GDM1 (cell line): Measurements from ENCODE around the gene TMED8.
"Not testable (repeated sequence)": the region's sequence is repeated elsewhere in the genome, so short reads cannot be mapped to it uniquely, and the experiment has no call there.

Source experiments
- DNase-seq: peaks from one replicate; lab custom pipeline; 2025; lab: John Stamatoyannopoulos, UW

TMED8 gene

GRCh38 chr14:77364146-77364545 lies 12.7 kb downstream of the TMED8 start:
- no peak for DNase-seq

DNA sequence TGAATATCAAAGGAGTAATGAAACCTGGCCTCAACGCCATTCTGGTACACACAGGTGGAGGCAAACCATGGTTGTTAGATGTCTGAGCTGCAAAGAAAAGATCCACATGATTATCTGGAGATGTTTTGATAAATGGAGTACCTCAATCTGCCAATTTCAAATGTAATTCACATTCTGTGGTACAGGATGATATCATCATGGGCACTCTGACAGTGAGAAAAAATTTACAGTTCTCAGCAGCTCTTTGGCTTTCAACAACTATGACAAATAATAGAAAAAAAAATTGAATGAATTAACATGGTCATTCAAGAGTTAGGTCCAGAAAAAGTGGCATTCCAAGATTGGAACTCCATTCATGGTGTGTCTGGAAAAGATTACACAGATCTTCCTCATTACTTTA lies 17.3 kb downstream of the TMED8 start:
- no peak for DNase-seq

DNA sequence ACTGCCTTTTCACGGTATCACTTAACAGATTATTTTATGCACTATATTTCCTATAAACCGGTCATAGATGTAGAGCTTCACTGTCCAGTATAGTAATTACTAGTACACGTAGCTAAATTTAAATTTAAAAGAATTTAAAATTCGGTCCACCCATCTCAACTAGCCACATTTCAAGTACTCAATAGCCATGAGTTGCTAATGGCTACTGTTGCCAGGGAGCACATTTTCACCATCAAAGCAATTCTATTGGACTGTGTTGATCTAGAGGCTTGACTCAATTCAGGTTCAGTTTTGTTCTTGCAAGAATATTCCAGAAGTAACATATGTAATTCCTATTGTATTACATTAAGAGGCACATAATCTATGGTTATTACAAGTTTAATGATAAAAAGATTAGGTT lies 20.0 kb downstream of the TMED8 start:
- DNase-seq: no peak

DNA sequence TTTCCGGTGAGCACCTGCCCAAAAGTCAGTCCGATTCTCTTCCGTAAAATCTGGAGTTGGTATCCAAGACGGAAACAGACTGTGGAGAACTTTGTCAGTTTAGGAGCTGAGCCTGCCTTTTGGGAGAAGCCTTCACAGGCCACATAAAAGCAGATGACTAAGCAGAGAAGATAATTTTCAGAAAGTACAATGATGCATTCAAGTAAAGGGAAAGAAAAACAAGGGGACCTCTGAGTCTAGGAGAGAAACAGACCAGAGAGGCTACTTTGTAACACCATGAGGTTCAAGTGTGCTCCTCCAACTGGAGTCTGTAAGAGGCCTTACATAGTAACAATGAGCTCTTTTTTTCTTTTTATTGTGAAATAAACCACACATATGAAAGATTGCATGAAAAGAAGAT lies 21.1 kb downstream of the TMED8 start:
- DNase-seq: no peak

- no peak for DNase-seq
Measured at GRCh38 chr14:77353469-77354141, 23.3 kb downstream of the TMED8 start.

DNA sequence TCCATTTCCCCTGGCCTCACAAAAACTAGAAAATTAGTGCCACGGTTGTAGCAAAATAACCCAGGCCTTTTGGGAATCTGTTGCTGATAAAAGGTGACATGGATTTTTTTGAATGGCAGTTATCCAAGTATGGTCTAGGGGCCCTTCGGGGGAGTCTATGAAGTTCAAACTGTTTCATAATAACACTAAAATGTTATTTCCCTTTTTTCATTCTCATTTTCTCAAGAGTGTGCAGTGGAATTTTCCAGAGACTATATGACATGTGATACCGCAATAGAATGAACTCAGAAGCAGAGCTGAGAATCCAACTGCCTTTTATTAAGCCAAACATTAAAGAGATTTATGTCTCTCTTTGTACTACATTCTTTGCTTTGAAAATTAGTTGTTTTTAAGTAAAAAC lies 29.1 kb downstream of the TMED8 start:
- DNase-seq: no peak

DNA sequence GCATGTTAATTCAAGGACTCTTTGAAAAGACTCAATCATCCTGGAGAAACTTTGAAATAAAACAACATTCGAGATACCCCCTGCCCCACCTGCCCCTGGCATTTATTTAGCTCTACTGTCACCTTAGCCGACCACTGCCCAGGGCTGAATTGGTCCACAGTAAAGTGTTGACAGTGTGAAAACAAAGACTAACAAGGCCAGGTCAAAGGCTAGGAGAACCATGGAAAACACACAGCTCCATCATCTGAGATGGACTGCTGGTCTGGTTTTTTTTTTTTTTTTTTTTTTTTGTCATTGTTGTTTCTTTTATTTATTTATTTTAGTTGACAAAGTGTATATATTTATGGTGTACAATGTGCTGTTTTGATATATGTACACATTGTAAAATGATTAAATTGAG lies 30.4 kb downstream of the TMED8 start:
- no peak for DNase-seq

GRCh38 chr14:77344377-77344996 lies 32.4 kb downstream of the TMED8 start:
- no peak for DNase-seq

- no peak for DNase-seq
Measured at GRCh38 chr14:77343662-77344061, 33.2 kb downstream of the TMED8 start.

- DNase-seq: no peak
Measured at GRCh38 chr14:77342726-77343397, 34.0 kb downstream of the TMED8 start.

DNA sequence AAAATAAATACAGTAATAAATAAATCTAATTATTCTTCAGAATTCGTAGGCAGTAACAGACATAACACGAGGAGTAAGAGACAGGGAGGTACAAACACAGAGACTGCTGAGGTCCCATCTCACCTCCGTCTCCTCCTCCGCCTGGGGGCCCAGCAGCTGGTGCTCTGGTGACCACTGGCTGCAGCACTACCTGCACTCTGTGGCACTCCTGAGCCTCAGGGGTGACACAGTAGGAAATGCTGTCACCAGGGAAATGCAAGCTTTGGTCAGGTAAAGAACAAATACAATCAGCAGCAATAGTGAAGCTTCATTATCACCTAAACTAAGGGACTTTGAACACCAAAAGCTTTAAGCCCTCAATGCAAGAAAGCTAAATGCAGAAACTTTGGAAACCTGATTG lies 36.5 kb downstream of the TMED8 start:
- no peak for DNase-seq

GRCh38 chr14:77339407-77339806 lies 37.5 kb downstream of the TMED8 start:
- DNase-seq: no peak

GRCh38 chr14:77338302-77338701 lies 38.6 kb downstream of the TMED8 start:
- no peak for DNase-seq

- DNase-seq: no peak
Measured at GRCh38 chr14:77337880-77338279, 39.0 kb downstream of the TMED8 start.

DNA sequence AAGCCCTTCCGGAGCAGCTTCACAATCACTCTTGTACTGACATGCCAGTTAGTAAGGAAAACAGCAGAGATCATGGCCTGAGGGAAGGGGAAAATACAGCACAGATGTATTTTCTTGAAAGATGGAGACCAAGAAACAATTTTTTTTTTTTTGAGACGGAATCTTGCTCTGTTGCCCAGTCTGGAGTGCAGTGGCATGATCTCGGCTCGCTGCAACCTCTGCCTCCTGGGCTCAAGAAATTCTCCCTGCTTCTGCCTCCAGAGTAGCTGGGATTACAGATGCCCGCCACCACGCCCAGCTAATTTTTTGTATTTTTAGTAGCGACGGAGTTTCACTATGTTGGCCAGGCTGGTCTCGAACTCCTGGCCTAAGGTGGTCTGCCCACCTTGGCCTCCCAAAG lies 39.6 kb downstream of the TMED8 start:
- DNase-seq: not testable (repeated sequence)

DNA sequence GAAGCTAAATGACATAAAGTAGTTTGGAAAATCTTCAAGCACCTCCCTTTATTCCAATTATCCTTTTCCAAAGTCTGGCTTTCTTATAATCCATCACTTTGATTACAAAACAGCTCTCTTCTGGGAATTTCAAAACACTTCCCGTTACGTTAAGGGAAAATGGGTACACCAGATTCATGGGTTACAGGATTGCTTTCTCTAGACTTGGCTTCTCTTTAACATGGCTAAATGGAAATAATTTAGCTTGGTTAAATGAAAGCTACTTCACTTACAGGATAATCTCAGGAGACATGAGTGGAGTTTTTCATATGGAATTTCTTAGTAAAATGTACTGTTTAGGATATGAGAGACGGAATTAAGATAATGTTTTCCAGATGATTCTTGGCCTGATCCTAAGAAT lies 41.3 kb downstream of the TMED8 start:
- DNase-seq: no peak

DNA sequence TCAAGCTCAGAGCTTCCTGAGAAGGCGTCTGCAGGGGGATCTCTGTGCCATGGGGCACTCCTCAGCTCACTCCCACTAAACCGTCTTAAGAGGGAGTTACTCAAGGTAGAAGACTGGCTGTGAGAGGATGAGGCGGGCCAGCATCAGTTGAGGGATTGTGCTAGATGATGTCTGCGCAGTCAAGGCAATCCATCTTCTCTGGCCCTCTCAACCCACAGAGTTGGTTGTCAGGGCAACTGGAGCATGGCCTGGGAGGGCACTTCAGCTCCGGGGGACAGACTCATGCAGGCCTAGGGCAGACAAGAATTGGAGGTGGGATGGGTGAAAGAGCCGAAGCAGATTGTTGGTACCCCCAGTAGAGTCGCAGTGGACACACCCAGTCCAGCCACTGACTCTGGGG lies 47.0 kb downstream of the TMED8 start:
- DNase-seq: no peak

GRCh38 chr14:77327111-77327510 lies 49.8 kb downstream of the TMED8 start:
- no peak for DNase-seq

GRCh38 chr14:77325746-77326094 lies 51.2 kb downstream of the TMED8 start:
- DNase-seq: no peak

DNA sequence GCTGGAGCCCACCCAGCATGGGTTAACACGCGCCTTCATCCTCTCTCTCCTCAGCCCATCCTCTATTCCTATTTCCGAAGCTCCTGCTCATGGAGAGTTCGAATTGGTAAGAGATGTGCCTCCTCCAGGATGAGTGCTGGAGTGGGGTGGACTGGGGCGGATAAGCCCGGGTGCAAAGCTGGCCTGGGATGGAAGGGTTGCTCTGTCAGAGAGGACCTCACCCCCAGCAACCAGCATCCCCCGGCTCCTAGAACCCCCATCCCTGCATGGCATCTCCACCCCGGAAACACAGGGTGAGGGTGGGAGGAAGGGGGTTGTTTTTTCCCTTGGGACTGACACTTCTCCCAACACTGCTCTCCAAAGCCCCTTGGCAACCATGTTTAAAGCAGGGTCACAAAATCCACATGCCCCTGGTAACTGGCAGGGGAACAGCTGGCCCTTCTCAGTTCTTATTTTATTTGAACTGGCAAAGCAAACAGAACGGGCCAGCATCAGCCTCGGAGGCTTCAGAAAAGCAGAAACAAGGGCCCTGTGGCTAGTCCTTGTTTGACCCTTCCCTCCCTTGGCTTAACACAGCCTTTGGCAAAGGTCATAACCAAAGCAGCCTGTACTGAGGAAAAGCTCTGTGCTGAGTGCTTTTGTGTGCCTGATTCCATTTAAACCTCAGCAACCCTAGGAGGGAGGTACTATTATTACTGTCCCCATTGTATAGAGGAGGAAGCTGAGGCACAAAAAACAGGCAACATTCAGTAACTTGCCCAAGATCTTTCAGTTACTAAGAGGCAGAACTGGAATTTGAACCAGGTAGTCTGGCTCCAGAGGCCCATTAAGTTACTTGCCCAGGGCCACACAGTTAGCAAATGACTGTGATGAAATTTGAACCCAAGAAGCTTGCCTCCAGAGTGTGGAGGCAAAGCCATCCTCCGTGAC lies 51.8 kb downstream of the TMED8 start:
- DNase-seq: no peak

- no peak for DNase-seq
Measured at GRCh38 chr14:77324289-77324688, 52.6 kb downstream of the TMED8 start.

GRCh38 chr14:77323571-77323970 lies 53.3 kb downstream of the TMED8 start:
- DNase-seq: no peak

DNA sequence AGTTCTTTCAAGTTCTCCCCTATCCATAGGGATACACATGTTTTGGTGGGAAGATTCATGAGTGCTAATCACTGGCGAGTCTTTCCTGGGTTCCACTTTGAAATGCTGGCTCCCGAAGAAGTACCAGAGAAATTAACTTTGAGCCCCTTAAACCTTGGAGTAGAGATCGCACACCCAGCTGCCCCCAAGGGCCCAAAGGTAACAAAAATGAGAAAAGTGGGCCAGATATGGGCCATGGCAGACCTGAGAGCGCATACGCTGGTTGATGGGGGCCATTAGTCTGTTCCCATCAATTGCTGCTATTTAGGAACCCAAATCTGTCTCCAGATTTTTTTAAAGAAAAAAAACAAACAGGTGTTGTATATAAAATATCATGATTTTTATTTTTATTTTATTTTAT lies 53.9 kb downstream of the TMED8 start:
- no peak for DNase-seq
